AG20443 (cell line): ENCODE data around the gene TMX1.

Source experiments
- DNase-seq: peaks from one replicate; pipeline ENCODE4 v3.0.0; 2012; ENCODE audit warnings: low spot score, mixed read lengths

The TMX1 gene

DNA sequence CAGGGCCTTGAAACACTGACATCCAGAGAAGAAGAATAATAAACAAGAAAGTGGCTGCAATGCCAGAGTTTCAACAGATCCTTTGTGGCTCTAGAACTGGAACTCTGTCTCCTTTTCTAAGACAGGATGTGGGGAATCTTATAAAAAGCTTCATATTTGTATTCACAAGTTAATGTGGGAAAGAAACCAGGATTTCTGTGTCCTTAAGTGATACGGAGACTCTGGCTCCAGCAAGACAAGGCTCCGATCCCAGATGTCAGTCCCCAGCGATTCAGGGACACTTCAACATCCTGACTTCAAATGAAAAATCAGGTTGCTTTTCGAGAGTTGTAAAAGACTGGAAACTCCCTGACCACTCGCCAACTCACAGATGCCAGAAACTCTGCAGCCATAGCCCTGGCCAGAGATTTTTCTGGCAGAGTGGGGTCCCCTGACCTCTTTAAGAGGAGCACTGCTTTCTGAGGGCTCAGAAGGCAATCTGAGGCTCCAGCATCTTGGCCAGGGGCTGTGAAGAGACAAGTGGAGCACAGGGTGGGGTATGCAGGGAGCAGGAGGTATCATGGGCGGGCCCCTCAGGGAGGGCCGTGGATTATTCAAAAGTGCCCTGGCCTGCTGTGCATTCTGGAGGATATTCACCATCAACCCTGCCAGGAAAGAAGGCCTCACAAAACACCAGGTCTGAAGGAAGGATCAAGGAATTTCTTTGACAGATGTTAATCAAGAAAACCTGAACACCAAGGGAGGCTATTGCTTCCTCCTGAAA, 53.3 kb downstream of the TMX1 start:
- DNase-seq = peak; percentile 51

DNA sequence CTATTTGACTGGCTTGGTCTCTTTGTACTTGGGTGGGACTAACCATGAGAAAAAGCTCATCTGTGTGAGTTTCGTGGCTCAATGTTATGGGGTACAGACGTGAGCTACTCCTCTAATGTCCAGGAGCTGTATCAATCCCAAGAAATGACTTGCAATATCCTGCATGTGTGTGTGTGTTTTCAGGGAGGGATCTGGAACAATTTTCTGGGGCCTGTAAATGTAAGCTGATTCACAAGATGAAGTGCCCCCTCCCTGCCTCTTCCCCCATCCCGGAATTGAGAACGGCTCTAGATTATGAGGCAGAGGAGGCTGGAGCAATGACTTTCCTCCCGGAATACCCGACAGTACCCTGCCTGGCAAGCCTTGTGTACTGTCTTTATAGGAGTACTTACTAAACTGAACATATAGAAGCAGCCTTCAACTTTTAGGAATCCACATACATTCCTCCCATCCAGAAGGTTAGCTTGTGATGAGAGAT, 53.9 kb downstream of the TMX1 start:
- peak; percentile 9 for DNase-seq

DNA sequence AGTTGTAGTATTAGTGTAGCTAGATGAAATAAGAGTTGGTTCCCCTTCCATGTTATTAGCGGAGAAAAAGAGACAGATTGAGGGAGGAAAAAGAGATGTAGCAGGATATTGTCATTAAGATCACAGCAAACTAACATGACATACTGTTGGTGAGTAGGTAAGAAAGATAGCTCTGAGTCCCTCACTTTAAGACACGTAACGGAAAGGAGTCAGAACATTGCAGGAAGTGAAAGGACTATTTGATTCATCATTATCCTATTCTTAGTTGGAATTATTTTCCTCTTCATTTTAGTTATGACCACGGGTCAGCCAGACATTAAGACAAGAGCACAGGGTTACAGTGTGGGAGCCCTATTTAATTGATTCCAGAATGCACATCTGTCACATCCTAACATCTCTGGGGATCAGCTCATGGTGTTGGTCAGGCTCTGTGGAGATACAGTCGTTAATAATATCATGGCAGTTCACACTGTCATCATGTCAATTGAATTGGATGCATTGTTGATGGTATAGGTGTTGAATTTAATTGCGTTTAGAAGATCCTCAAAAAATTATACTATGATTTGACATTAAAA, 55.0 kb downstream of the TMX1 start:
- DNase-seq = no peak

DNA sequence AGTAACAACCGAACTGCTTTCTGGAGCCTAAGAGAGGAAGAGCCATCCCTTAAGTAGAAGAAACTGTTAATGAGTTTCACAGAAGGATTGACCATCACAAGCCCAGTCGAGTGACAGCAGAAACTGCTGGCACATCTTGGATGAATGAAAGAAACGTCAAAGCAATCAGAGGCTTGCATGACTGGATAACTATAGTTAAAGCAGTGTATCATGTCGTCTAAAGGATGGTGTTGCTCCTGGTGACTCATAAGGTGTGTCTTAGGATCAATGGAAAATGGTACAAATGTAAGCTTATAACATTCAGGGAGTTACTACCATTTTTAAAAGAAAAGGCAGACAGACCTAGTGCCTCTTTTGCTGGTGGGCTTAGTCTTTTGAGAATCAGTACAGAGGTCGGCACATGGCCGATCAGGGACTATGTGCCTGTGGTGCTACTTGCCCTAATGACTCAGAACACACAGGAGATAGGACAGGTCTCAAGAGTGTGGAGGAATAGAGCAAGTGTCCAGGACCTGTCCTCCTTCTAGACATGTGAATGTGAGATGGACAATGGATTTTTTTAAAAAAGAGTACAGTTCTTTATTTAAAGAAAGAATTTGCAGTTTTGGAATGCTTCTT, 55.7 kb downstream of the TMX1 start:
- no peak for DNase-seq

DNA sequence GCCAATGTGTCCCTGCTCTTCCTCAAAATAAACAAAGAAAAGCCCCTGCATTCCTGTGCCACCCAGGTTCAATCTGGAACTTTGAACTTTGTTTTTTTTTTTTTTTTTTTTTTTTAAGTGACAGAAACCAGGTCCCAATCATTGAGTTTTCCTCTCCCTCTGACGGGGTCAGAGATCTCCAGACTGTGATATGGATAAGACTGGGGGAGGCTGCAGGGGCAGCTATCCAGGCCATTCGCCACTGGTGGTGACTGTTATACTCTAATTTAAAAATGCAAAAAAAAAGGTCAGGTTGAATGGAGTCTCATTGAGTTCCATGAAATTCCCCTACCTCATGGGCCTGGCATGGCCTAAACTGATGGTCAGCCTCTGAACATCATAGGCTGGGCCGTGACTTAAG, 57.0 kb downstream of the TMX1 start:
- no peak for DNase-seq

DNA sequence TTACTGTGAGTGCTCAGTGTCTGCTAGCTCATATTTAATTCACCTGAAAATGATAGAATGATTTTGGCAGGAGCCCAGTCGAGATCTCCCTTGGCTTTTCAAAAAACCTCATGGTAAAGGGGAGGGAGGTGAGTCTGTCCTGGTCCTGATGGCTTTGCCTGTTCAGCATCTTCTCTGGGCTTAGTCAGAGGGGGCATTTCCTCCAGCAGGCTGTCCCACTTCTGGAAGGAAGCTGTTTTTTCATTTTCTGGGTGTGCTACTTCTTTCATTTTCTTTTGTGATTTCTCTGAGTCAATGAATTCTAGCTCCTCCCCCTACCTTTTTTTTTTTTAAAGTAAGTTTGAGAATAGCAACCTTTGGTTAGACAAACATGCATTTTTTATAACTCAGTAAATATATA, 58.8 kb downstream of the TMX1 start:
- no peak for DNase-seq

DNA sequence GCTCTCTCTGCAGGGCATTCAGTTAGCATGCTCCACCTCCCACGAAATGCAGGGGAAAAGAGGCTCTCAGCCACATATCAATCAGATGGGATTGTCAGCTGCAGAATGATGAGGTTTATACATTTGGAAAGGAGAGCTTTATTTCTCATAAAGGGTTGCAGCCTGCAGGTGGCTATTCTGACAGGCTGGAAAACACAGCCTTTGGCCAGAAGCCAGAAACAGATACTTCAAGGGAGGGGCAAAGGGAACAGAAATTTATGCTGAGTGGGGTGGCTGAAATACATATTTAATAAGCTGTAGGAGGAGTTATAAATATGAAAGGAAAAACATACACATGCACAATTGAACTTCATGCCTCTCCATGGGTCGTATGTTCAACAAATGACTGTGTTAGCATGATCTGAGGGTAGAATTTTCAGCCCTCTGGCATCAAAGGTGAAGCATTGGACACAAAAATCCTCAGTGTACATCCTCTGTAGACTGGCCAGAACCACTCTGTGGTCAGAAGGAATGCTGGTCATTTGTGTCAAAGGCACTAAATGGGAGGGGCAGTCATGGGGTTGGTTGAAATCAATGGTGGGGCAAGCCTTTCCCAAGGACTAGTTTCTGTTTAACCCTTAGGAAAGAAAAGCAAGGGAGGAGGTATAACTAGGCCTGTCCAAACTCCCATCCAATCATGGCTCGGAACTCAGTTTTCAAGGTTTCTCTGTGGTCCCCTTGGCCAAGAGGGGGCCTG, 62.4 kb downstream of the TMX1 start:
- DNase-seq = peak; percentile 21

DNA sequence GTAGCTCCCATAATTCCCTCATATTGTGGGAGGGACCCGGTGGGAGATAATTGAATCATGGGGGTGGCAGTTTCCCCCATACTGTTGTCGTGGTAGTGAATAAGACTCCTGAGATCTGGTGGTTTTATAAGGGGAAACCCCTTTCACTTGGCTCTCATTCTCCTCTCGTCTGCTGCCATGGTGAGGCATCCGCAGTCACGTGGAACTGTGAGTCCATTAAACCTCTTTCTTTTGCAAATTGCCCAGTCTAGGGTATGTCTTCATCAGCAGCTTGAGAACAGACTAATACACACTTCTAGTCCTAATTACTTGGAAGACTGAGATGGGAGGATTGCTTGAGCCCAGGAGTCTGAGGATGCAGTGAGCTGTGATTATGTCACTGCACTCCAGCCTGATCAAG, 64.4 kb downstream of the TMX1 start:
- DNase-seq = peak; percentile 27

DNA sequence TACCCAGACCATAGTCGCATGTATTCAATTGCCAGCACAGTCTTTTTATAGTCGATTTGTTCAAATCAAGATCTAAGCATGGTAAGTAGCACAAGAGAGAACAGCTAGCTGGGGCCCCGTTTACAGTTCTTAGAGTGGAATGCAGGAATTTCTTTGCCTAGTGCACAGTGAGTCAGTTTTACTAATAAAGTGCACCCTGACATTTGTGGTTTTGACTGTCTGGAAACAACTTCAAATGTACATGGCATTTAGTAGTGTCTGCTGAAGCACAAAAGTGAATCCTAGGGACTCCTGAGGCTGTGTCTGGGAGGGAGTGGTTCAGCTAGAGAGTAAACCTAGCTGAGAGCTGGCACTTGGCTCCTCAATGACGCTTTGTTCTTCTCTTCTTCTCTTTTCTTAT, 64.9 kb downstream of the TMX1 start:
- DNase-seq = peak; percentile 87

DNA sequence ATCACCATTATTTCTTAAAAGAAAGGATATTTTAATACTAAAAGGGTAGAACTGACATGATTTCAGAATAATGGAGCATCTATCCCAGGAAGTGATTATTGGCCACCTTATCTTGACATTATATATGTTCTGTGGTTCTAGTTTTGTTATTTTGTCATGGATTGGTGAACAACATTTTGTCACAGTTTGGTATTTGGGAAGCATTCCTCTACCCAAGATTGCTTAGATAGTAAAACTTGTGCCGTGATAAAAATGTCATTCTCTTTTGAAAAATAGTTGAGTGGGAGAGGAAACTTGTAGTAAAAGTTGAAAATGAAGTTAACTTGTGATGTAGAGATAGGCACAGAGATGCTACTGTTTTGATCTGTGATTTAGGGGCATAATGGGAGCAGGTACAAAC, 65.7 kb downstream of the TMX1 start:
- DNase-seq = no peak
